H9 (cell line): ENCODE results near the gene WDR87. TPM values are rescaled to one million over a fixed set of nuclear protein-coding genes. Genes with fewer than 3 reads are reported as not detected.

ENCODE experiments used
- DNase-seq: peaks from one replicate; pipeline ENCODE4 v3.0.0-alpha.2; 2017
- H2AFZ ChIP-seq: one replicate; pipeline ENCODE4 v1.6.1; 2013; ENCODE audit warnings: mild to moderate bottlenecking, low read length, control low read depth, moderate library complexity
- H2AK5ac ChIP-seq: 2 replicates; pipeline ENCODE4 v1.6.1; 2013; ENCODE audit warnings: low read length, control low read depth, mixed read lengths; ENCODE audit not compliant: insufficient read length
- H2BK120ac ChIP-seq: one replicate; pipeline ENCODE4 v1.6.1; 2013; ENCODE audit warnings: low read depth, mild to moderate bottlenecking, low read length, control low read depth, inconsistent platforms; ENCODE audit not compliant: poor library complexity, severe bottlenecking
- H2BK12ac ChIP-seq: 2 replicates; pipeline ENCODE4 v1.6.1; 2013; ENCODE audit warnings: low read length, control low read depth, mixed read lengths, low read depth; ENCODE audit not compliant: insufficient read length
- H2BK15ac ChIP-seq: 2 replicates; pipeline ENCODE4 v1.6.1; 2013; ENCODE audit warnings: low read depth, low read length, control low read depth
- H2BK20ac ChIP-seq: one replicate; pipeline ENCODE4 v1.6.1; 2013; ENCODE audit warnings: low read depth, mild to moderate bottlenecking, low read length, control low read depth, inconsistent platforms; ENCODE audit not compliant: poor library complexity, severe bottlenecking
- H2BK5ac ChIP-seq: 2 replicates; pipeline ENCODE4 v1.6.1; 2013; ENCODE audit warnings: low read length, control low read depth, mixed read lengths; ENCODE audit not compliant: insufficient read length
- H3K14ac ChIP-seq: 2 replicates; pipeline ENCODE4 v1.6.1; 2013; ENCODE audit warnings: low read length, control low read depth; ENCODE audit not compliant: insufficient read depth
- H3K18ac ChIP-seq: 2 replicates; pipeline ENCODE4 v1.6.1; 2013; ENCODE audit warnings: low read depth, mild to moderate bottlenecking, mixed read lengths, low read length, control low read depth; ENCODE audit not compliant: insufficient read length
- H3K23ac ChIP-seq: 2 replicates; pipeline ENCODE4 v1.6.1; 2013; ENCODE audit warnings: low read length, control low read depth, mixed read lengths, low read depth; ENCODE audit not compliant: insufficient read length
- H3K23me2 ChIP-seq: 2 replicates; pipeline ENCODE4 v1.6.1; 2013; ENCODE audit warnings: low read depth, mild to moderate bottlenecking, mixed read lengths, low read length, control low read depth; ENCODE audit not compliant: insufficient read length, poor library complexity, severe bottlenecking
- H3K27ac ChIP-seq: 2 replicates; pipeline ENCODE4 v1.5.1; 2013; ENCODE audit warnings: low read length, control low read depth, mixed read lengths, low read depth; ENCODE audit not compliant: insufficient read length
- H3K27me3 ChIP-seq: 2 replicates; pipeline ENCODE4 v1.6.1; 2013; ENCODE audit warnings: low read length, control low read depth, inconsistent platforms; ENCODE audit not compliant: insufficient read depth
- H3K4ac ChIP-seq: 2 replicates; pipeline ENCODE4 v1.6.1; 2013; ENCODE audit warnings: low read depth, mild to moderate bottlenecking, control low read depth, inconsistent platforms, low read length, moderate library complexity
- H3K4me1 ChIP-seq: 2 replicates; pipeline ENCODE4 v1.6.1; 2013; ENCODE audit warnings: low read length, control low read depth, inconsistent platforms; ENCODE audit not compliant: insufficient read depth
- H3K4me2 ChIP-seq: 2 replicates; pipeline ENCODE4 v1.6.1; 2013; ENCODE audit warnings: low read length, control low read depth, mixed read lengths; ENCODE audit not compliant: insufficient read length, insufficient read depth
- H3K56ac ChIP-seq: 2 replicates; pipeline ENCODE4 v1.6.1; 2013; ENCODE audit warnings: low read depth, mild to moderate bottlenecking, mixed read lengths, low read length, control low read depth; ENCODE audit not compliant: insufficient read length
- H3K79me1 ChIP-seq: 2 replicates; pipeline ENCODE4 v1.6.1; 2013; ENCODE audit warnings: low read depth, mild to moderate bottlenecking, moderate library complexity, low read length, control low read depth, inconsistent platforms; ENCODE audit not compliant: insufficient read depth, poor library complexity, severe bottlenecking
- H3K79me2 ChIP-seq: 2 replicates; pipeline ENCODE4 v1.6.1; 2013; ENCODE audit warnings: low read length, control low read depth, inconsistent platforms; ENCODE audit not compliant: insufficient read depth
- H3K9ac ChIP-seq: 2 replicates; pipeline ENCODE4 v1.6.1; 2013; ENCODE audit warnings: low read length, control low read depth, mixed read lengths; ENCODE audit not compliant: insufficient read length; ENCODE audit errors: extremely low read depth
- H3K9me3 ChIP-seq: one replicate; pipeline ENCODE4 v1.6.1; 2013; ENCODE audit warnings: low read depth, low read length, inconsistent platforms; ENCODE audit not compliant: control insufficient read depth
- H3T11ph ChIP-seq: one replicate; pipeline ENCODE4 v1.6.1; 2013; ENCODE audit warnings: mild to moderate bottlenecking, low read length, control low read depth, inconsistent platforms
- H4K20me1 ChIP-seq: one replicate; pipeline ENCODE4 v1.6.1; 2013; ENCODE audit not compliant: control insufficient read depth, insufficient read length, insufficient read depth
- H4K5ac ChIP-seq: 2 replicates; pipeline ENCODE4 v1.6.1; 2013; ENCODE audit warnings: low read depth, mild to moderate bottlenecking, mixed read lengths, low read length, control low read depth; ENCODE audit not compliant: insufficient read length
- H4K8ac ChIP-seq: replicated peaks from 2 replicates; pipeline ENCODE4 v1.6.1; 2013; ENCODE audit warnings: low read length, control low read depth, mixed read lengths, low read depth; ENCODE audit not compliant: insufficient read length
- H4K91ac ChIP-seq: 2 replicates; pipeline ENCODE4 v1.6.1; 2013; ENCODE audit warnings: low read depth, mild to moderate bottlenecking, moderate library complexity, mixed read lengths, low read length, control low read depth; ENCODE audit not compliant: insufficient read length
- H3K27ac Mint-ChIP-seq, 3 experiments: 2 replicates in 2 of 3; 3 replicates in 1 of 3; pipeline ENCODE4 v1.8.0; 2020 to 2021; ENCODE audit warnings: mixed read lengths in 3 of 3, mild to moderate bottlenecking in 1 of 3, moderate library complexity in 1 of 3
- H3K27me3 Mint-ChIP-seq: 2 replicates; pipeline ENCODE4 v1.8.0; 2021; ENCODE audit warnings: low read depth, mild to moderate bottlenecking, moderate library complexity, mixed read lengths
- H3K36me3 Mint-ChIP-seq, 3 experiments: 2 replicates in 2 of 3; 3 replicates in 1 of 3; pipeline ENCODE4 v1.8.0; 2020 to 2021; ENCODE audit warnings: low read depth in 3 of 3, mixed read lengths in 3 of 3; ENCODE audit not compliant: insufficient read depth in 1 of 3
- H3K4me1 Mint-ChIP-seq, 2 experiments: 2 replicates each; pipeline ENCODE4 v1.8.0; 2020; ENCODE audit warnings: mixed read lengths in 2 of 2
- H3K4me3 Mint-ChIP-seq, 2 experiments: 2 replicates in 1 of 2; 3 replicates in 1 of 2; pipeline ENCODE4 v1.8.0; 2020 to 2021; ENCODE audit warnings: mild to moderate bottlenecking in 2 of 2, mixed read lengths in 2 of 2, moderate library complexity in 1 of 2
- H3K9me3 Mint-ChIP-seq, 2 experiments: 2 replicates in 1 of 2; 3 replicates in 1 of 2; pipeline ENCODE4 v1.8.0; 2020; ENCODE audit warnings: mild to moderate bottlenecking in 2 of 2, mixed read lengths in 2 of 2, moderate library complexity in 1 of 2
- WGBS: extraction: QIAGEN DNeasy Blood & Tissue Kit; methylation state at CpG from one replicate; pipeline ENCODE4 v1.1.7; 2013; ENCODE audit warnings: missing lambda C conversion rate, low lambda C conversion rate, mixed read lengths; ENCODE audit not compliant: insufficient read length; ENCODE audit errors: extremely low coverage; 5-methylcytosine and 5-hydroxymethylcytosine counted together
- total RNA-seq: library from RNA; stranded (reverse); gene quantifications from 2 replicates; pipeline ENCODE4 v1.2.1, GENCODE V29; 2021
- TF ChIP-seq, protein P1 (sequence below): fragments of 200-600 bp; sonication (generic); conservative IDR thresholded peaks from 3 replicates; pipeline ENCODE4 v1.8.0; 2021; ENCODE audit warnings: antibody characterized with exemption, mild to moderate bottlenecking

The WDR87 gene
- total RNA-seq, 1 experiment from 2014 or later: not detected

GRCh38 chr19:37903096-37903495 is 3.3 kb downstream of the WDR87 start:
- no peak overlapping the region for H2AK5ac ChIP-seq
- no peak overlapping the region for H4K91ac ChIP-seq
- H3K4me2 ChIP-seq: no peak overlapping the region
- no peak overlapping the region for H4K5ac ChIP-seq
- TF ChIP-seq, protein P1, sequence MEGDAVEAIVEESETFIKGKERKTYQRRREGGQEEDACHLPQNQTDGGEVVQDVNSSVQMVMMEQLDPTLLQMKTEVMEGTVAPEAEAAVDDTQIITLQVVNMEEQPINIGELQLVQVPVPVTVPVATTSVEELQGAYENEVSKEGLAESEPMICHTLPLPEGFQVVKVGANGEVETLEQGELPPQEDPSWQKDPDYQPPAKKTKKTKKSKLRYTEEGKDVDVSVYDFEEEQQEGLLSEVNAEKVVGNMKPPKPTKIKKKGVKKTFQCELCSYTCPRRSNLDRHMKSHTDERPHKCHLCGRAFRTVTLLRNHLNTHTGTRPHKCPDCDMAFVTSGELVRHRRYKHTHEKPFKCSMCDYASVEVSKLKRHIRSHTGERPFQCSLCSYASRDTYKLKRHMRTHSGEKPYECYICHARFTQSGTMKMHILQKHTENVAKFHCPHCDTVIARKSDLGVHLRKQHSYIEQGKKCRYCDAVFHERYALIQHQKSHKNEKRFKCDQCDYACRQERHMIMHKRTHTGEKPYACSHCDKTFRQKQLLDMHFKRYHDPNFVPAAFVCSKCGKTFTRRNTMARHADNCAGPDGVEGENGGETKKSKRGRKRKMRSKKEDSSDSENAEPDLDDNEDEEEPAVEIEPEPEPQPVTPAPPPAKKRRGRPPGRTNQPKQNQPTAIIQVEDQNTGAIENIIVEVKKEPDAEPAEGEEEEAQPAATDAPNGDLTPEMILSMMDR: no peak
- no peak overlapping the region for H2BK20ac ChIP-seq
- no peak overlapping the region for H2BK12ac ChIP-seq
- H3K4ac ChIP-seq: no peak overlapping the region
- no peaks in the 10 kb centered on the region for H3K9me3 ChIP-seq
- H3K23ac ChIP-seq: no peak overlapping the region
- no peaks in the 10 kb centered on the region; the same call in 1 of the 2 replicates for H3K27me3 Mint-ChIP-seq
- H3T11ph ChIP-seq: no peak overlapping the region
- H3K18ac ChIP-seq: no peak overlapping the region
- H3K14ac ChIP-seq: no peak overlapping the region
- no CpG with 5 or more reads among the region's 2 CpGs for WGBS
- H3K79me2 ChIP-seq: peaks cover 5% of the 10 kb centered on the region; the same call in 1 of the 2 replicates
- H4K8ac ChIP-seq: no peak overlapping the region
- peaks cover 8% of the 10 kb centered on the region; the same call in 1 of the 2 replicates for H3K4me1 ChIP-seq
- no peak overlapping the region for H2BK5ac ChIP-seq
- peaks cover 10% of the 10 kb centered on the region for H3K23me2 ChIP-seq
- no peaks in the 10 kb centered on the region for H4K20me1 ChIP-seq
- H3K4me3 Mint-ChIP-seq: no peak overlapping the region
- no peak overlapping the region for H3K56ac ChIP-seq
- H3K36me3 Mint-ChIP-seq: no peaks in the 10 kb centered on the region; a peak in 1 of 7 replicates
- no peak overlapping the region for H2BK15ac ChIP-seq
- no peak overlapping the region for H3K27ac ChIP-seq
- H2AFZ ChIP-seq: no peak overlapping the region
- no peaks in the 10 kb centered on the region for H3K27me3 ChIP-seq
- H3K9me3 Mint-ChIP-seq: no peaks in the 10 kb centered on the region; a peak in 1 of 5 replicates
- H3K79me1 ChIP-seq: no peaks in the 10 kb centered on the region
- H3K27ac Mint-ChIP-seq: no peak overlapping the region; a peak in 1 of 7 replicates
- DNase-seq: no peak
- H2BK120ac ChIP-seq: no peak overlapping the region
- no peak overlapping the region for H3K9ac ChIP-seq
- peaks cover 13 to 15% of the 10 kb centered on the region in 2 experiments for H3K4me1 Mint-ChIP-seq
